SK-N-SH treated with all-trans-retinoic acid at 6 μM for 48 hours (cell line): ENCODE measurements around the gene NOL11.
"Not testable (repeated sequence)": the region's sequence is repeated elsewhere in the genome, so short reads cannot be mapped to it uniquely, and the experiment has no call there.

Experiments used
- ATAC-seq: fragments of 200-7000 bp; cut with Tn5 transposase; 3 replicates; pipeline ENCODE4 v1.9.1; 2020; ENCODE audit warnings: mild to moderate bottlenecking, moderate library complexity
- ARNTL ChIP-seq: fragments of 450-650 bp; formaldehyde crosslinking; IDR thresholded peaks from 2 replicates; pipeline ENCODE4 v1.5.0; 2020; ENCODE audit warnings: low read depth, mild to moderate bottlenecking, moderate library complexity, borderline replicate concordance
- BACH2 ChIP-seq: fragments of 250-450 bp; sonication (Bioruptor Pico); IDR thresholded peaks from 2 replicates; pipeline ENCODE4 v1.9.0; 2021; ENCODE audit warnings: mild to moderate bottlenecking, borderline replicate concordance
- CSDC2 ChIP-seq: fragments of 250-450 bp; sonication (Bioruptor Pico); IDR thresholded peaks from 2 replicates; pipeline ENCODE4 v1.5.0; 2020; ENCODE audit warnings: mild to moderate bottlenecking, moderate library complexity
- ESRRG ChIP-seq: fragments of 250-450 bp; sonication (Bioruptor Pico); IDR thresholded peaks from 2 replicates; pipeline ENCODE4 v1.6.1; 2021; ENCODE audit warnings: mild to moderate bottlenecking
- GLIS3 ChIP-seq: fragments of 250-450 bp; sonication (Bioruptor Pico); IDR thresholded peaks from 2 replicates; pipeline ENCODE4 v1.5.0; 2020; ENCODE audit warnings: mild to moderate bottlenecking, moderate library complexity
- ISL1 ChIP-seq: fragments of 250-450 bp; sonication (Bioruptor Pico); IDR thresholded peaks from 2 replicates; pipeline ENCODE4 v2.1.2; 2022; ENCODE audit warnings: mild to moderate bottlenecking, moderate library complexity
- OSR1 ChIP-seq: fragments of 250-450 bp; sonication (Bioruptor Pico); IDR thresholded peaks from 2 replicates; pipeline ENCODE4 v1.8.0; 2022; ENCODE audit warnings: moderate library complexity, mild to moderate bottlenecking, inconsistent platforms
- PPARA ChIP-seq: fragments of 250-450 bp; sonication (Bioruptor Pico); IDR thresholded peaks from 2 replicates; pipeline ENCODE4 v1.5.0; 2020; ENCODE audit warnings: mild to moderate bottlenecking, borderline replicate concordance
- RARB ChIP-seq: fragments of 250-450 bp; sonication (Bioruptor Pico); IDR thresholded peaks from 2 replicates; pipeline ENCODE4 v1.8.0; 2021; ENCODE audit warnings: mild to moderate bottlenecking, moderate library complexity
- SNAI2 ChIP-seq: fragments of 250-450 bp; sonication (Bioruptor Pico); IDR thresholded peaks from 2 replicates; pipeline ENCODE4 v1.5.0; 2020; ENCODE audit warnings: mild to moderate bottlenecking, moderate library complexity
- TCF4 ChIP-seq: fragments of 250-450 bp; sonication (Bioruptor Pico); IDR thresholded peaks from 2 replicates; pipeline ENCODE4 v1.8.0; 2021; ENCODE audit warnings: mild to moderate bottlenecking, moderate library complexity, borderline replicate concordance
- TOX ChIP-seq: fragments of 250-450 bp; sonication (Bioruptor Pico); IDR thresholded peaks from 2 replicates; pipeline ENCODE4 v1.8.0; 2021; ENCODE audit warnings: mild to moderate bottlenecking, moderate library complexity, borderline replicate concordance
- ZC3H10 ChIP-seq: fragments of 250-450 bp; sonication (Bioruptor Pico); IDR thresholded peaks from 2 replicates; pipeline ENCODE4 v1.5.1; 2021; ENCODE audit warnings: mild to moderate bottlenecking, moderate library complexity
- ZFP30 ChIP-seq: fragments of 450-650 bp; formaldehyde crosslinking; IDR thresholded peaks from 2 replicates; pipeline ENCODE4 v1.5.0; 2022; ENCODE audit warnings: mild to moderate bottlenecking, moderate library complexity
- ZNF565 ChIP-seq: fragments of 450-650 bp; formaldehyde crosslinking; conservative IDR thresholded peaks from 2 replicates; pipeline ENCODE4 v1.5.0; 2020; ENCODE audit warnings: low read depth, mild to moderate bottlenecking, moderate library complexity
- ZNF8 ChIP-seq: fragments of 450-650 bp; formaldehyde crosslinking; IDR thresholded peaks from 2 replicates; pipeline ENCODE4 v1.5.0; 2020; ENCODE audit warnings: mild to moderate bottlenecking, moderate library complexity
- TF ChIP-seq, protein P1 (sequence below): fragments of 250-450 bp; sonication (Bioruptor Pico); IDR thresholded peaks from 2 replicates; pipeline ENCODE4 v1.5.1; 2020; ENCODE audit warnings: low read depth, mild to moderate bottlenecking, moderate library complexity
- TF ChIP-seq, protein P2 (sequence below): fragments of 250-450 bp; sonication (Bioruptor Pico); IDR thresholded peaks from 2 replicates; pipeline ENCODE4 v1.5.0; 2020; ENCODE audit warnings: mild to moderate bottlenecking, moderate library complexity
- TF ChIP-seq, protein P3 (sequence below): fragments of 250-450 bp; sonication (Bioruptor Pico); IDR thresholded peaks from 2 replicates; pipeline ENCODE4 v1.5.1; 2021; ENCODE audit warnings: mild to moderate bottlenecking, moderate library complexity

NOL11 gene

DNA sequence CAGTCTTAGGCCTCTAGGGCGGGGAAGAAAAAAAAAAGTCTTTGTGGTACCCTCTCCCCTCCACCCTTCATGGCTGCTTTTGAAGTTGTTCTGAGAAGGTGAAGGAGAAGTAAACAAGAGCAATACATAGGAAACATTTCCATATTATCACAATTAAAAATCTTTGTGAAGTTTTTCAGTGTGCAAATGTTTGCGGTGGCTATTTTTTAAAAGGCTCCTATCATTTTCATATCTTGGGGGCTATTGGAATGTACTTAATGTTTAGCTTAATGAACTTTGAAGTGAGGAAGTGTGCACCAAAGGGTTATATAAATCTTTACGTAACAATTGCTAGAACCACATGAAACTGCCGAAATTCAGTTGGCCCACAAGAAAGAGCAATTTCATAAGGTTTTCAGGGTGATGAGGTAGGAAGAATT, 7.6 kb downstream of the NOL11 start:
- TF ChIP-seq ZNF565 (CRISPR knock-in tag) (no peak), ARNTL (no peak), ISL1 (CRISPR knock-in tag) (no peak), TCF4 (no peak), CSDC2 (no peak), RARB (CRISPR knock-in tag) (no peak), ZFP30 (CRISPR knock-in tag) (no peak), ZC3H10 (CRISPR knock-in tag) (no peak), BACH2 (CRISPR knock-in tag) (no peak), ZNF8 (CRISPR knock-in tag) (no peak), GLIS3 (CRISPR knock-in tag) (no peak), PPARA (CRISPR knock-in tag) (no peak), OSR1 (CRISPR knock-in tag) (no peak), SNAI2 (CRISPR knock-in tag) (no peak)
- TF ChIP-seq, protein P1, sequence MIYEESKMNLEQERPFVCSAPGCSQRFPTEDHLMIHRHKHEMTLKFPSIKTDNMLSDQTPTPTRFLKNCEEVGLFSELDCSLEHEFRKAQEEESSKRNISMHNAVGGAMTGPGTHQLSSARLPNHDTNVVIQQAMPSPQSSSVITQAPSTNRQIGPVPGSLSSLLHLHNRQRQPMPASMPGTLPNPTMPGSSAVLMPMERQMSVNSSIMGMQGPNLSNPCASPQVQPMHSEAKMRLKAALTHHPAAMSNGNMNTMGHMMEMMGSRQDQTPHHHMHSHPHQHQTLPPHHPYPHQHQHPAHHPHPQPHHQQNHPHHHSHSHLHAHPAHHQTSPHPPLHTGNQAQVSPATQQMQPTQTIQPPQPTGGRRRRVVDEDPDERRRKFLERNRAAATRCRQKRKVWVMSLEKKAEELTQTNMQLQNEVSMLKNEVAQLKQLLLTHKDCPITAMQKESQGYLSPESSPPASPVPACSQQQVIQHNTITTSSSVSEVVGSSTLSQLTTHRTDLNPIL (CRISPR knock-in tag): no peak
- TF ChIP-seq, protein P2, sequence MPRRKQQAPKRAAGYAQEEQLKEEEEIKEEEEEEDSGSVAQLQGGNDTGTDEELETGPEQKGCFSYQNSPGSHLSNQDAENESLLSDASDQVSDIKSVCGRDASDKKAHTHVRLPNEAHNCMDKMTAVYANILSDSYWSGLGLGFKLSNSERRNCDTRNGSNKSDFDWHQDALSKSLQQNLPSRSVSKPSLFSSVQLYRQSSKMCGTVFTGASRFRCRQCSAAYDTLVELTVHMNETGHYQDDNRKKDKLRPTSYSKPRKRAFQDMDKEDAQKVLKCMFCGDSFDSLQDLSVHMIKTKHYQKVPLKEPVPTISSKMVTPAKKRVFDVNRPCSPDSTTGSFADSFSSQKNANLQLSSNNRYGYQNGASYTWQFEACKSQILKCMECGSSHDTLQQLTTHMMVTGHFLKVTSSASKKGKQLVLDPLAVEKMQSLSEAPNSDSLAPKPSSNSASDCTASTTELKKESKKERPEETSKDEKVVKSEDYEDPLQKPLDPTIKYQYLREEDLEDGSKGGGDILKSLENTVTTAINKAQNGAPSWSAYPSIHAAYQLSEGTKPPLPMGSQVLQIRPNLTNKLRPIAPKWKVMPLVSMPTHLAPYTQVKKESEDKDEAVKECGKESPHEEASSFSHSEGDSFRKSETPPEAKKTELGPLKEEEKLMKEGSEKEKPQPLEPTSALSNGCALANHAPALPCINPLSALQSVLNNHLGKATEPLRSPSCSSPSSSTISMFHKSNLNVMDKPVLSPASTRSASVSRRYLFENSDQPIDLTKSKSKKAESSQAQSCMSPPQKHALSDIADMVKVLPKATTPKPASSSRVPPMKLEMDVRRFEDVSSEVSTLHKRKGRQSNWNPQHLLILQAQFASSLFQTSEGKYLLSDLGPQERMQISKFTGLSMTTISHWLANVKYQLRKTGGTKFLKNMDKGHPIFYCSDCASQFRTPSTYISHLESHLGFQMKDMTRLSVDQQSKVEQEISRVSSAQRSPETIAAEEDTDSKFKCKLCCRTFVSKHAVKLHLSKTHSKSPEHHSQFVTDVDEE (CRISPR knock-in tag): no peak
- ATAC-seq: no peak

DNA sequence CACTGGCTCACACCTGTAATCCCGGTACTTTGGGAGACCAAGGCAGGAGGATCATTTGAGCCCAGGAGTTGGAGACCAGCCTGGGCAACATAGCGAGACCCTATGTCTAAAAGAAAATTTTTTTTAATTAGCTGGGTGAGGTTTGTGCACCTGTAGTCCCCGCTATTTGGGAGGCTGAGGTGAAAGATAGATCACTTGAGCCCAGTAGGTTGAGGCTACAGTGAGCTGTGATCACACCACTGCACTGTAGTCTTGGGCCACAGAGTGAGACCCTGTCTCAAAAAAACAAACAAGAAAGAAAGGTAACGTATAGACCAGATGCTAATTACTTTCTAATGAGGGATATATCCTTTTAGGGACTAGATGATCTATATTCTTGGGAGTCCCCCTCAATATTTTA, 8.1 kb downstream of the NOL11 start:
- TF ChIP-seq ESRRG (CRISPR knock-in tag) (no peak), BACH2 (CRISPR knock-in tag) (no peak), OSR1 (CRISPR knock-in tag) (no peak), GLIS3 (CRISPR knock-in tag) (no peak), SNAI2 (CRISPR knock-in tag) (no peak), ZFP30 (CRISPR knock-in tag) (no peak), TOX (CRISPR knock-in tag) (no peak), ZNF565 (CRISPR knock-in tag) (no peak), ISL1 (CRISPR knock-in tag) (no peak), RARB (CRISPR knock-in tag) (no peak), ARNTL (no peak), ZNF8 (CRISPR knock-in tag) (no peak), ZC3H10 (CRISPR knock-in tag) (no peak), PPARA (CRISPR knock-in tag) (no peak), CSDC2 (no peak)
- TF ChIP-seq, protein P1 (CRISPR knock-in tag): no peak
- TF ChIP-seq, protein P3, sequence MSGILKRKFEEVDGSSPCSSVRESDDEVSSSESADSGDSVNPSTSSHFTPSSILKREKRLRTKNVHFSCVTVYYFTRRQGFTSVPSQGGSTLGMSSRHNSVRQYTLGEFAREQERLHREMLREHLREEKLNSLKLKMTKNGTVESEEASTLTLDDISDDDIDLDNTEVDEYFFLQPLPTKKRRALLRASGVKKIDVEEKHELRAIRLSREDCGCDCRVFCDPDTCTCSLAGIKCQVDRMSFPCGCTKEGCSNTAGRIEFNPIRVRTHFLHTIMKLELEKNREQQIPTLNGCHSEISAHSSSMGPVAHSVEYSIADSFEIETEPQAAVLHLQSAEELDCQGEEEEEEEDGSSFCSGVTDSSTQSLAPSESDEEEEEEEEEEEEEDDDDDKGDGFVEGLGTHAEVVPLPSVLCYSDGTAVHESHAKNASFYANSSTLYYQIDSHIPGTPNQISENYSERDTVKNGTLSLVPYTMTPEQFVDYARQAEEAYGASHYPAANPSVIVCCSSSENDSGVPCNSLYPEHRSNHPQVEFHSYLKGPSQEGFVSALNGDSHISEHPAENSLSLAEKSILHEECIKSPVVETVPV: no peak
- TF ChIP-seq, protein P2 (CRISPR knock-in tag): no peak
- no peak for ATAC-seq

DNA sequence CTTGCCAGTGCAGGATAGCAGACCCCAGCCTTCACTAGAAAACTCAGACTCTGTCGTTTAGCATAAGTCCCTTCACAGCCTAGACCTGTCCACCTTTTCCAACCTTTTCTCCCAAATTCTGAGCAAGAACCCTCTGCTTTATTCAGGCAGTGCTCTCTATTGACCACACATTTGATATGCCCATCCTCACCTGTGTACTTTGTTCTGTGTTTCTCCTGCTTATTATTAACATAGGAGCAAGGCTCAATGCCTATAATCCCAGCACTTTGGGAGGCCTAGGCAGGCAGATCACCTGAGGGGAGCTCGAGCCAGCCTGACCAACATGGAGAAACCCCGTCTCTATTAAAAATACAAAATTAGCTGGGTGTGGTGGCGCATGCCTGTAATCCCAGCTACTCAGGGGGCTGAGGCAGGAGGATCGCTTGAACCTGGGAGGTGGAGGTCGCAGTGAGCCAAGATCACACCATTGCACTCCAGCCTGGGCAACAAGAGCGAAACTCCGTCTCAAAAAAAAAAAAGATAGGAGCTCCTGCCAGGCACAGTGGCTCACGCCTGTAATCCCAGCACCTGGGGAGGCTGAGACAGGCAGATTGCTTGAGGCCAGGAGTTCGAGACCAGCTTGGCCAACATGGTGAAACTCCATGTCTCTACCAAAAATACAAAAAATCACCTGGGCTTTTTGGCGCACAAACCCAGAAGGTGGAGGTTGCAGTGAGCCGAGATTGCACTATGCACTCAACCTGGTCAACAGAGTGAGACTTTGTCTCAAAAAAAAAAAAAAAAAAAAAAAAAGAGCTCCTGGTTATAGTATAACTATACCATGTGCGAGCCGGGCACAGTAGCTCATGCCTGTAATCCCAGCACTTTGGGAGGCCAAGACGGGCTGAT, 9.7 kb downstream of the NOL11 start:
- ATAC-seq: not testable (repeated sequence)
